Large intestine (tissue), 12 donors: Measurements from ENCODE around the gene PHYH. TPM values are rescaled to one million over a fixed set of nuclear protein-coding genes. Genes with fewer than 3 reads are reported as not detected.

Experiments used
- DNase-seq, 2 donors: peaks; one replicate each; pipeline versions ENCODE4 v3.0.0 to v3.0.0-alpha.2; 2013
- H3K27ac ChIP-seq: one replicate; pipeline ENCODE4 v1.5.1; 2013; ENCODE audit warnings: low read length
- H3K27me3 ChIP-seq: 2 replicates; pipeline ENCODE4 v1.6.1; 2013; ENCODE audit warnings: low read length; ENCODE audit not compliant: control insufficient read depth, insufficient read depth
- H3K36me3 ChIP-seq: 2 replicates; pipeline ENCODE4 v1.6.1; 2013; ENCODE audit warnings: low read length; ENCODE audit not compliant: control insufficient read depth, insufficient read depth
- H3K4me1 ChIP-seq: one replicate; pipeline ENCODE4 v1.6.1; 2013; ENCODE audit warnings: low read length; ENCODE audit not compliant: control insufficient read depth, insufficient read depth
- H3K4me3 ChIP-seq: one replicate; pipeline ENCODE4 v1.5.1; 2013; ENCODE audit warnings: low read length
- H3K9me3 ChIP-seq: one replicate; pipeline ENCODE4 v1.6.1; 2013; ENCODE audit warnings: mild to moderate bottlenecking, low read depth, low read length, moderate library complexity; ENCODE audit not compliant: control insufficient read depth
- WGBS: methylation state at CpG from one replicate; pipeline ENCODE4 v1.1.5; 2013; ENCODE audit warnings: low lambda C conversion rate; ENCODE audit not compliant: insufficient coverage; 5-methylcytosine and 5-hydroxymethylcytosine counted together
- long read RNA-seq, 11 donors: transcript quantifications; one replicate each; lab custom pipeline, GENCODE V29; 2026
- polyA plus RNA-seq: library from polyadenylated mRNA; unstranded; fragments of 120-200 nt; gene quantifications from one replicate; pipeline ENCODE4 v1.2.1, GENCODE V29; 2013

The PHYH gene
- 39.6 TPM for polyA plus RNA-seq
- long read RNA-seq, donor 1, transcript PHYH-201 (9 exons, 1,577 nt): major isoform, 12 of 18 reads
- long read RNA-seq, donor 1, partial matches to known transcripts: 6 of 18 reads
- long read RNA-seq, donor 1, other reads (novel, unspliced or antisense): 0 of 18 reads
- long read RNA-seq, donor 2, transcript PHYH-201 (9 exons, 1,577 nt): major isoform, 18 of 23 reads
- long read RNA-seq, donor 2, partial matches to known transcripts: 5 of 23 reads
- long read RNA-seq, donor 2, other reads (novel, unspliced or antisense): 0 of 23 reads
- long read RNA-seq, donor 3: 0 reads
- long read RNA-seq, donor 4, partial matches to known transcripts: 0 of 4 reads
- long read RNA-seq, donor 4, other reads (novel, unspliced or antisense): 0 of 4 reads
- long read RNA-seq, donor 5, transcript PHYH-201 (9 exons, 1,577 nt): major isoform, 19 of 19 reads
- long read RNA-seq, donor 5, partial matches to known transcripts: 0 of 19 reads
- long read RNA-seq, donor 5, other reads (novel, unspliced or antisense): 0 of 19 reads
- long read RNA-seq, donor 6, transcript PHYH-201 (9 exons, 1,577 nt): major isoform, 24 of 32 reads
- long read RNA-seq, donor 6, partial matches to known transcripts: 8 of 32 reads
- long read RNA-seq, donor 6, other reads (novel, unspliced or antisense): 0 of 32 reads
- long read RNA-seq, donor 7, transcript PHYH-201 (9 exons, 1,577 nt): major isoform, 15 of 15 reads
- long read RNA-seq, donor 7, partial matches to known transcripts: 0 of 15 reads
- long read RNA-seq, donor 7, other reads (novel, unspliced or antisense): 0 of 15 reads
- long read RNA-seq, donor 8, transcript PHYH-201 (9 exons, 1,577 nt): major isoform, 31 of 33 reads
- long read RNA-seq, donor 8, partial matches to known transcripts: 0 of 33 reads
- long read RNA-seq, donor 8, other reads (novel, unspliced or antisense): 0 of 33 reads
- long read RNA-seq, donor 9, transcript PHYH-201 (9 exons, 1,577 nt): major isoform, 38 of 45 reads
- long read RNA-seq, donor 9, partial matches to known transcripts: 7 of 45 reads
- long read RNA-seq, donor 9, other reads (novel, unspliced or antisense): 0 of 45 reads
- long read RNA-seq, donor 10, transcript PHYH-201 (9 exons, 1,577 nt): major isoform, 29 of 30 reads
- long read RNA-seq, donor 10, partial matches to known transcripts: 0 of 30 reads
- long read RNA-seq, donor 10, other reads (novel, unspliced or antisense): 0 of 30 reads
- long read RNA-seq, donor 11, transcript PHYH-201 (9 exons, 1,577 nt): major isoform, 38 of 38 reads
- long read RNA-seq, donor 11, partial matches to known transcripts: 0 of 38 reads
- long read RNA-seq, donor 11, other reads (novel, unspliced or antisense): 0 of 38 reads

DNA sequence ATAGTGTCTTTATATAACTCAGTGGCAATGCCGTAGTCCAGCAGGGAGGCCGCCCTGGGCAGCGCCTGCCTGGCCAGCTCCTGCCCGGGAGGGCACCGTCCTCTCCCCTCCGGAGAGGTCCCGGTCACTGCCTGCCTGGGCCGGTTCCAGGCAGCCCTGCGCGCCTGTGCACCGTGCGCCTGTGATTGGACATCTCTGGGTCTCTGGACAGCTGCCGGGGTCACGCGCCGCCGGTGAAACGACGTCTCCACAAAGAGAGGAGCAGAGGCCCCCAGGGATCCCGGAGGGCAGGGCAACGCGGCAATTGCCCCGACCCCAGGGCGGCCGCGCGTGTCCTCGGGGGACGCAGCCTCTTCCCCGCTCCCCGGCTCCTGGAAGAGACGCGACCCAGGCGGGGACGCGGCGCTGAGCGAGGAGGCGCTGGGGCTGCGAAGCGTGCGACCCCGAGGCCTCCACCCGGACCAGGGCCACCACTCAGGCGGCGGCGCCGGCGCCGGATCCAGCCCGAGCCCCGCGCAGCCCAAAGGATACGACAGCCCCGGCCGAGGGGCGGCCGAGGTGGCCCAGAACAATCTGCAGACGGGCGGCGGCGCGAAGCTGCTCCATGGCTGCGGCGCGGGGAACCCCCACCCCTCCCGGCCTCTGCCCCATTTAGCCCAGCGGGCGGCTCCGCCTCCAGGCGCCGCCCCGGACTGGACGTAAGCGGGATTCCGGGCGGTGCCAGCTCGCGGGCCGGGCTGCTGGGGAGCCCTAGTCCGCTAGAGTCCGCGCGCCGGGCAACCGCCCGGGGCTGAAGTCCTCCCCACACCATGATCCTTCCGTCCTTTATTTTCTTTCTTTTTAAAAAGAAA lies at the start of gene PHYH:
Gene PHYH, minus strand, starts transcription at position 628 of the 851 bp plus-strand sequence. Its CDS starts 22 bp downstream, at position 606.
- DNase-seq: peak; percentile 89 to 93
- Histone ChIP-seq H3K36me3 (peaks cover 3% of the 10 kb centered on the region), H3K9me3 (no peaks in the 10 kb centered on the region), H3K4me1 (peaks cover 8% of the 10 kb centered on the region), H3K27ac (peak within 1 kb of the TSS; percentile 75), H3K27me3 (no peaks in the 10 kb centered on the region), H3K4me3 (peak within 1 kb of the TSS; percentile 67)
- no CpG with 5 or more reads among the region's 88 CpGs for WGBS

DNA sequence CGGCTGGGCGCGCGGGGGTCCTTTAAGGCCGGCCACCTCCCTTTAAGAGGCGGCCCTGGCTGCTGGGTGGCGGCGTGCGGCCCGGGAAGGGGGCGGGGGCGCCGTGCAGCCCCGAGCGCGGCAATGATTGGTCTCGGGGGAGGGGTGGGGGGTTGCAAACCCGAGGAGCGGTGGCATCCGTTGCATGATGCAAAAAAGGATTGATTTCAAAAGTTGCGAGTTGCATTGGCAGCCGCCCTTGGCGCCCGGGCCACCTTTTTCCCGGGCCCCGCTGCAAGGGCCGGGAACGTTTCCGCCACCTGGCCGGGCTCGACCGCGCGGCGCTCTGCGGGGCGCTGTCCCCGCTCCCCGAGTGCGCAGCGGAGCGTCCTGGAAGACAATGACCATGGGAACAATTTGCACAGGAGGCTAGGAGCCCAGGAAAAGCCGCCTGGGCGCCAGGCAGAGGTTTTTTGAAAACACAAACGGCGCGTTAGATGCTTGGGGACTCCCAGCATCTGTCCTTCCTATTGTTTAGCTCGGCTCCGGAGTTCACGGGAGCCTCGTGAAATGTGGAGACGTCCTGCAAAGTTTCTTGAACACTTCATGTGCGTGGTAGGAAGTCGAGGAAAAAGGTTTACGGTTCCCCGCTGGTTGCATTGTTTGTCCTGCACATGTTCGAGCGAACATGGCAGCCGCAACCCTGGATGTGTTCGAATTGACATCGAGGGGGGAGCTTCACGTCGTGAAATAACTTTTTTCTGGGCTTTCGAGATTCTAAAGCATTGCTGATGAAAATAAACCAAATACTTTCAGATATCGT lies 48.6 kb upstream of the PHYH start, which contains the start of gene SEPHS1:
Gene SEPHS1, minus strand, starts transcription at position 78 of the 802 bp plus-strand sequence. CDS start 3,343 bp downstream, outside the sequence.
- DNase-seq: peak; percentile 71 to 83
- H3K4me3 ChIP-seq: peak within 1 kb of the TSS; percentile 78
- H3K9me3 ChIP-seq: no peaks in the 10 kb centered on the region
- peaks cover 4% of the 10 kb centered on the region for H3K36me3 ChIP-seq
- H3K4me1 ChIP-seq: peaks cover 9% of the 10 kb centered on the region
- H3K27ac ChIP-seq: peak within 1 kb of the TSS; percentile 91
- peaks cover 22% of the 10 kb centered on the region for H3K27me3 ChIP-seq
- WGBS: 0% methylated on average over 1 of the region's 65 CpGs

DNA sequence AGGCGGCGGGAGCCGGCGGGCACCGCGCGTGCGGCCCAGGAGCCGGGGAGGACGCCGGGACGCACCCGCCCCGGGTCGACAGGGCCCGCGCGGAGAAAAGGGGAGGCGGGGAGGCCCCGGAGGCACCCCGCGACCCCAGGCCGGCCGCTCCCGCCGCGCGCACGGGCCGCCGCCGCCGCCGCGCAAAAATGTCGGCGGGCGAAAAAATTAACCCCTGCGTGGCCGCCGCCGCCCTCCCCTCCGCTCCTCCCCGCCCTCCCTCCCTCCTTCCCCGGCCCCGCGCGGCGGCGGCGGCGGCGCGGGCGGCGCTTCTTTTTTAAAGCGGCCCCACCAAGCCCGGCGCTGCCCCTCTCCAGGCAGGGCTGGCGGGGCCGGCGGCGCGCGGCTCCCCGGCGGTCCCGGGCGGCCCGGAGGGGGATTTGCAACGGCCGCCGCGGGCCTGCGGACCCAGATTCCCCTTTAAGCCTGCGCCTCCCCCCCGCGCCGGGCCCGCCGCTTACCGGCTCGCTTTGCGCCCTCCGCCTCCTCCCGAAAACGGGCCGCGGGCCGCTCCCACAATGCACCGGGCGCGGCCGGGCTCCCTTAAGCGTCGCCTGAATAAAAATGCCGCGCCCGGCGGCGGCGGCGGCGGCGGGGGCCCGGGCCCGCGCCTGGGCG lies 47.8 kb upstream of the PHYH start:
- peak; percentile 70 to 90 for DNase-seq
- Histone ChIP-seq H3K4me1 (peaks cover 9% of the 10 kb centered on the region), H3K4me3 (peak overlapping the region; percentile 77), H3K36me3 (peaks cover 6% of the 10 kb centered on the region), H3K27me3 (peaks cover 17% of the 10 kb centered on the region), H3K9me3 (no peaks in the 10 kb centered on the region), H3K27ac (peak overlapping the region; percentile 34)
- WGBS: no CpG with 5 or more reads among the region's 109 CpGs

DNA sequence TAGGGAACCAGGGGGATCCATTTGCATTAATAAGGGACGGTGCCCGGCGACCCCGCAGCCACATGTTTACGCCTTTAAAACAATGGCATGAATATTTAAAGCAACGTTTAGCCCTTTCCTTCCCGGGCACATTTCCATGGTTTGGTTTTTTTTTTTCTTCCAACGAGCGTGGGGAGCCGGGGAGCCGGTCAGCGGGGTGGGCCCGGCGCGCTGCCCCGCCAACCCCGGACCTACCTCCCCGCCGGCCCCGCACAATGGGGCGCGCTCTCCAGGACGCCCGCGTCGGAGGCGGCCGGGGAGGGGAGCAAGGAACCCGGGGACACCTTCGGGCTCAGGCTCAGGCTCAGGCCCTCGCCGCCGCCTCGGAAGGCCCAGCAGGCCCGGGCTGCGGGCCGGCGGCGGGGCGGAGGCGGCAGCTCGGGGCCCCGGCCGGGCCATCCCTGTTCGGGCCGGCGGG lies 47.2 kb upstream of the PHYH start:
- Histone ChIP-seq H3K27me3 (peaks cover 11% of the 10 kb centered on the region), H3K4me1 (peaks cover 9% of the 10 kb centered on the region), H3K9me3 (no peaks in the 10 kb centered on the region), H3K27ac (peak overlapping the region; percentile 79), H3K4me3 (peak overlapping the region; percentile 77), H3K36me3 (peaks cover 7% of the 10 kb centered on the region)
- peak in 1 of 2 donors; percentile 73 for DNase-seq
- WGBS: no CpG with 5 or more reads among the region's 47 CpGs

DNA sequence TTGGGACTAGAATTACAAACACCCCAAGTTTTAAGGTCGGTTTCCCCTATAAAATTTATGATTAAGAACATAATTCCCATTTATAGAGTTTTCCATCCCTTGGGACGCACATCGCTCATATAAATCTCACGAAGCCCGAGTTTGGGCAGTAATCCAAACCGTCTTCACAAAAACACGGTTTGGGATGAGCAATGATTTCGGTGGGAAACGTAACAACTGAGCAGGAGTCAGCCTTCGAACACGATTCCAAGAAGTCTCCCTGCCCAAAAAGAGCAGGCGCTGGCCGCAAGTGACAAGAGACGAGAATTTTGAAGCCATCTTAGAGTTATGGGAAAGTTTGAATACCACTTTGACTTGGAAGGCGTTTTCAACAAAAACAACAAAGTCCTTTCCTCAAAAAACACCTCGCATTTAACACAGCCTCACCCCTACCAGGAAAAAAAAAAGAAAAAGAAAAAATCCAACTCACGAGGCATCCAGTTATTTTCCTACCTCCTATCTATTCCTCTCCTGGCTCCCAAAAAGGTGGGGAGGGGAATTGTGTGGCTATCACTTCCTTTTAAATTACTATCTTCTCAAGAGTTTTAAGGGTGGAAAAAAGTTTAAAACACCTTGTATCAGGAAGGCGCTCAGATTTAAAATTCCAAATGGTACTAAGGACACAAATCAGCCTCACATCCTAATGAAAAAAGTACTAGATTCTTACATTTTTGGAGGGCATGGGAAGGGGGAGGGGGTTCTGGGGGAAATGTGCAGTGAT lies 46.6 kb upstream of the PHYH start:
- WGBS: 26% methylated on average over 4 of the region's 18 CpGs
- DNase-seq: peak; percentile 17 to 62
- peak overlapping the region; percentile 79 for H3K27ac ChIP-seq

DNA sequence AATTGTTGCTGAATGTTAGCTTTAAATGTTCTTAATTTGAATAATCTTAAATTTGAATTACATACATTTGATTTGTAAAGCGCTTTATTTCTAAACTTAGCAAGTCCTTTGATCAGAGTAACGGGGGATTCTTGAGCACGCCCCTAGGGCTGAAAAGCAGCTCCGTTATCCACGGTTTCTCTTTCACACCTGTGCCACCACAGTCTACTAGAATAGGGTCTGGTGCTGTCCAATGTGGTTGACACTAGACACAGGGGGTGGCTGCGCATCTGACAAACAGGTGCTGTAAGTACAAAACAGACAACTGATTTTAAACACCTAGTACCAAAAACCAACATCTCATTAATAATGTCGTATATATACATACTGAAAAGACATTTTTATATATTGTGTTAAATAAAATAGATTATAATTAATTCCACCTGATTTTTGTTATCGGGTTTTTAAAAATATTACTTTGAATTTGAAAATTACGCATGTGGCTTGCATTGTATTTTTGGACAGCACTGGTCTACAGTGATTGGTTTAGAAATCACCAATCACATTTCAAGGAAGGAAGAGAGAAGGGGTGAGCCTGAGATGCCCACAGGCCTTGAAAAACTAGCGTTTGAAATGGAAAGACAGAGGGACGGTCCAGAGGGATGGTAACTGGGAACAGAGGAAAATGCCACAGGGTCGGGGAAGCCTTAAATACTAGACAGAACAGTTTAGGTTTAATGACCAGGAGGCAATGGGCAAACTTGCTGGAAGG lies 40.9 kb upstream of the PHYH start:
- no peak for DNase-seq
- H3K4me1 ChIP-seq: peaks cover 14% of the 10 kb centered on the region
- 96% methylated on average over 4 of the region's 12 CpGs for whole genome bisulfite sequencing

More for the DNA sequence above, 46.6 kb upstream of the PHYH start:
- H3K36me3 ChIP-seq: peaks cover 7% of the 10 kb centered on the region
- peak overlapping the region; percentile 77 for H3K4me3 ChIP-seq
- peaks cover 9% of the 10 kb centered on the region for H3K4me1 ChIP-seq
- no peaks in the 10 kb centered on the region for H3K9me3 ChIP-seq
- H3K27me3 ChIP-seq: peaks cover 5% of the 10 kb centered on the region

DNA sequence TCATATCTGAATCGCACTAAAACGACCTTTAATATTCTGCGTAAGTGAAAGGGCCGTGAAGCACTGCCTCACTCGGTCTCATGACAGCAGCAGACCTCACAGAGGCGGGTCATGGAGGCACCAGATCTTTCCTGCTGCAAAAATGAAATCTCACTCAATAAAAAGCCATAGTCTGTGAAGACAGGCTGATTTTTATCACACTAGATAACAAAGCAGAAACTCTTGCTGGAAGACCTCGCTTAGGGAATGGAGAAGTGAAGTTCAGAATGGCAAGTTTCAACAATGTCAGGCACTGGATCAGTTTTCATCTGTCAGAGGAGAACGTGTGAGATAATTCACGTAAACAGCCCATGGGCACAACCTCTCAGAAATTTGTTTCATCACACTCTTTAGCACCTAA lies 40.2 kb upstream of the PHYH start:
- no peaks in the 10 kb centered on the region for H3K27me3 ChIP-seq
- no peaks in the 10 kb centered on the region for H3K9me3 ChIP-seq
- peaks cover 28% of the 10 kb centered on the region for H3K36me3 ChIP-seq
- H3K27ac ChIP-seq: no peak overlapping the region
- no CpG with 5 or more reads among the region's 9 CpGs for WGBS
- DNase-seq: no peak
- no peak overlapping the region for H3K4me3 ChIP-seq
- peaks cover 14% of the 10 kb centered on the region for H3K4me1 ChIP-seq

More for the DNA sequence above, 40.9 kb upstream of the PHYH start:
- peaks cover 23% of the 10 kb centered on the region for H3K36me3 ChIP-seq
- no peaks in the 10 kb centered on the region for H3K27me3 ChIP-seq
- no peaks in the 10 kb centered on the region for H3K9me3 ChIP-seq
- no peak overlapping the region for H3K27ac ChIP-seq
- H3K4me3 ChIP-seq: no peak overlapping the region
